ENCODE results near the gene TRAPPC1.
"Not testable (repeated sequence)": the region's sequence is repeated elsewhere in the genome, so short reads cannot be mapped to it uniquely, and the experiment has no call there.

Gene TRAPPC1, protein sequence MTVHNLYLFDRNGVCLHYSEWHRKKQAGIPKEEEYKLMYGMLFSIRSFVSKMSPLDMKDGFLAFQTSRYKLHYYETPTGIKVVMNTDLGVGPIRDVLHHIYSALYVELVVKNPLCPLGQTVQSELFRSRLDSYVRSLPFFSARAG

DNA sequence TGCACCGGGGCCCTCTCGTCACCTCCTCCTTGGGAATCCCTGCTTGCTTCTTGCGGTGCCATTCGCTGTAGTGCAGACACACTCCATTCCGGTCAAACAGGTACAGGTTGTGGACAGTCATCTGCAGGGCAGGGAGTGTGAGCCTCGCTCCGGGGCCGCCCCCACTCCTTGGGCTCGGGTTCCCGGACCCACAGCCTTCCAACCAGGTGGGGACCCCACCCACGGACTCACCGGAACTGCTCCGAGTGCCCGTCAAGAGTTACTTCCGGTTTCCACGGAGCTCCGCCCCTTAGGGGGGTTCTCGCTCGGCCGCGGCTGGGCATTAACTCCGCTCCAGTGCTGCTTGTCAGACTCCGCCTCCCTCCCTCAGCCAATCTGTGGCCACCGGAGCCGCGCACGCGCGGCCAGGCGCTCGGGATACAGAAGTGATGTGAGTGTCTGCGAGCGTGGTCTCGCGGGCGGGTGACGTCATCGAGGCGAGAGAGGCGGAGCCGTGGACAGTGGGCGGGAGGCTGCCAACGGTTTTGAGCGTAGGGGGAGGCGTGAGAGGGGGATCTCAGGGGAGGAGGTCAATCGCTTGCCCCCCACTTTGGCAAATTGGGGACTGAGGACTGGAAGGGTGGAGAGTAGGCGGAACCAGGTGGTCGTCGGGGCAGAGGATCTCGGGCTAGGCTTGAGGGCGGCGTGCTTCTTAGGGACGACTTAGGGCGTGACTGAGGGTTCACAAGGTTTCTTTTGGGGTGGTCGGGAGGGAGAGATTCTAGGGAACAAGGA lies at the start of gene TRAPPC1, which contains the start of gene CNTROB:
TSS of gene TRAPPC1 (minus strand) at position 238 of the 774 bp plus-strand sequence. CDS start at position 121, 117 bp downstream.
TSS of gene CNTROB (plus strand) at position 498 of the 774 bp plus-strand sequence. CDS start 874 bp downstream, outside the sequence.
- peak; percentile 99 to 100 for DNase-seq (ENCODE audit: low read depth in 2 of 2)

DNA sequence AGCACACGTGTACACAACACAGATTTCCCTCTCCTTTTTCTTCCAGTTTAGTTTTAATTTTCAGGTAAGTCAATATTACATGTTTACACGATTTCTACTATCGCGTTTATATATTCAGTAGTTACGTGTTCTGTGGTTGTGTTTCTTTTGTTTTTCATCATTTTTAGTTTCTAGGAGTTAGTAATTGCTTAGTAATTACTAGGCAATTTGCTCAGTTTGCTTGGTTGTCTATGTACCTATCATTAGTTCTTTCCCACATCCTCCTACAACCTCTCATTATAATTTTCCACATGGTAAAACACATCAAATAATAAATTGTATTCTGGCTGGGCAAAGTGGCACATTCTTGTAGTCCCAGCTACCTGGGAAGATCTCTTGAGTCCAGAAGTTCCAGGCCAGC lies 46.1 kb upstream of the TRAPPC1 start:
- DNase-seq (ENCODE audit: low read depth in 2 of 2): no peak

DNA sequence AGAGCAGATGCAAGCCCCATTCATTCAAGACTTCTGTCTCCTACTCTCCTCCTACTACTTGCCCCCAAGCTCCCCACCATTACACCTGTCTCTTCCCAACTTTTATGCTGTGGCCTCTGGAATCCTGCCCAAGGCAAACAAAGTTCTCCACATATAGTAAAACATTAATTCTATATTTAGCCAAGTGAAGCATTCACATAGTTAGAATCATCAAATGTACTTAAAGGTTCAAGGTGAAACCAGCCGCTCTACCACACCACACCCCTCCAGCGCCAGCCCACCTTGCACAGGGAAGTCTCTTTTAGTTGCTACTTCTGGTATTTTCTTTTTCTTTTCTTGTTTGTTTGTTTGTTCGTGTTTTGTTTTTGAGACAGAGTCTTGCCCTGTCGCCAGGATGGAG lies 45.3 kb upstream of the TRAPPC1 start:
- DNase-seq (ENCODE audit: low read depth in 2 of 2): no peak

DNA sequence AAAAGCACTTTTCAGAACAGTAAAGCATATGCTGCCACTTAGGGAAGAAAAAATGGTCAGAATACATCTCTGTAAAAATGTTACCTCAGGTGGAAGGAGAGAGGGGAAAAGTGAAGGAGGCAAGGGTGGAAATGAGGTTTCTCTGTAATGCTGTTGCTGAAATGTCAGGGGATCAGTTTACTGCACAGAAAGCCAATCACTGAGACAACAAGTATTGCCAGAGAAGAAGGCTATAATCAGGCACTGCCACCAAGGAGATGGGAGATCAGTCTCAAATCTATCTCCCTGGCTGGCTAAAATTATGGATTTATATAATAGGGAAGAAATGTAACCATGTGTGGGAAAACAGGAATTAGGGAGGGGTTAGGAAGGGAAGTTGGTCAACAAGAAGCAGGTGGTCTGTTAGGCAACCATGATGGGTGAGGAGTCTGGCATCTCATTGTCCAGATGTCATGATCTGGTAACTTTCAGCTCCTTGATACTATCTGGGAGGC lies 42.9 kb upstream of the TRAPPC1 start:
- DNase-seq (ENCODE audit: low read depth in 2 of 2): no peak

DNA sequence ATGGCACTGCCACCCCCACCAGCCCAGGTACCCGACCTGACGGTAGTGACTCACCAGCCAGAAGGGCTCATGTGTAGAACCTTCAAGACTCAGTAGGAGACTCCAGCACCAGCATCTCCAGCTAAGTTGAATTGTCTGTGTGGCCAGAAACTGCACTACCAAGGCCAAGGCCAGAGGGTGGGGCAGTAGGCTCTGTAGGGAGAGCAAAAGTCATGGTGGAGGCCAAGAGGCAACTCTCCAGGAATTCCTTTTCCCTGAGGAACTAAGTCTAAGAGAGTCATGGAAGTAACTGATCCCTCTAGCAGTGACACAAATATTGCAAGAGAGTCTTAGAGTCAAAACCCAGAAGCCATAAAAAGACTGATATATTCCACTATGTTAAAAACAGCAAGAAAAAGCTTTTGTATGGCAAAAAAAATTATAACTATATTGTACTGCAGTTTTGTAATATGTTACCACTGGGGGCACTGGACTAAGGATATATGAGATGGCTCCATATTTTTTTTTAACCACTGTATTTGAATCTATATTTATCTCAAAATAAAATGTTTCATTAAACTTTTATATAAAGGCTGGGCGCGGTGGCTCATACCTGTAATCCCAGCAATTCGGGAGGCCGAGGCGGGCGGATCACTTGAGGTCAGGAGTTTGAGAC lies 40.5 kb upstream of the TRAPPC1 start:
- DNase-seq (ENCODE audit: low read depth in 2 of 2): no peak

DNA sequence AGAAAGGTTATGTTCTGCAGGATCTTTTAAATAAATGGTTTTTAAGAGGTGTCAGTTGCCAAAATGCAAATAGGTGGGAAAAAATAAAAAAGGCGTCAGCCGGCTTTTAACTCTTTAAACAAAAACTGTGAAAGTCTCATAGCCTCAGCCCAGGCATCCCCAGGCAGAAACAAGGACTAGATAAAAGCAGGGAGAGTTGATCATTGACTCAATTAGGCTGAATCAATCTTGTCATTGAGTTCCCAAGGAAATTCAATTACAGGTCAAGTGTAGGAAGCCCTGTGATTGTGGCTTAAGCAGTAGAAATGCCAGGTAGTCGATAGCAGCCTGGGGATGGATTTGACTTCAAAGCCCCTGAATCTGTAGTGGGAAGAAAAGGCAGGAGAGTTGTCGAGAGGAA lies 39.9 kb upstream of the TRAPPC1 start:
- DNase-seq (ENCODE audit: low read depth in 2 of 2): no peak

DNA sequence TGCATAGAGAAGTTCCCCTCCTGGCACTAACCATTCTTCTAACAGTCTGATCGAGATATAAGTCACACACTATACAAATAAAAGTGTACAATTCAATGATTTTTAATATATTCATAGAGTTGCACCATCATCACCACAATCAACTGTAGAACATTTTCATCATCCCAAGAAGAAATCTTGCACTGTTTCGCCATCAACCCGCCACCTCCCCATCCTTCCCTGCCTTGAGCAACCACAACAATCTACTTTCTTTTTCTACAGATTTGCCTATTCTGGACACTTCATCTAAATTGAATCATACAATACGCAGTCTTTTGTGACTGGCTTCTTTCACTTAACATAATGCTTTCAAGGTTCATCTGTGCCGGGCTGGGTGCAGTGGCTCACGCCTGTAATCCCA lies 37.7 kb upstream of the TRAPPC1 start:
- DNase-seq (ENCODE audit: low read depth in 2 of 2): no peak

DNA sequence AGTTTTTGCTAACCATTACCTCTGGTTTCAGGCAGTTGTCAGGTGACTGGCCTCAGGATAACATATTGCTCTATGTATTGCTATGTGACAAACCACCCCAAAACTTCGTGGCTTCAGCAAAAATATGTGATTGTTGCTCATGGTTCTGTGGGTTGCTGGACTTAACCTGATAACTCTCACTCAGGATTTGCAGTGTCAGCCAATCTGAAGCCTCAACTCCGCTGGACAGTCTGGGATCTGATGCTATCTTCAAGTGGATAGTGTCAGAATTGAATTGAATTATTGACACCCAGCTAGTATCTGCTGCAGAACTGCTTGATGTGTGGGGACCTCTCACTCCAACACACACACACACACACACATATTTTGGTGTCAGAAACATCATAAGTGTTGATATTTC lies 36.0 kb upstream of the TRAPPC1 start:
- no peak for DNase-seq (ENCODE audit: low read depth in 2 of 2)

DNA sequence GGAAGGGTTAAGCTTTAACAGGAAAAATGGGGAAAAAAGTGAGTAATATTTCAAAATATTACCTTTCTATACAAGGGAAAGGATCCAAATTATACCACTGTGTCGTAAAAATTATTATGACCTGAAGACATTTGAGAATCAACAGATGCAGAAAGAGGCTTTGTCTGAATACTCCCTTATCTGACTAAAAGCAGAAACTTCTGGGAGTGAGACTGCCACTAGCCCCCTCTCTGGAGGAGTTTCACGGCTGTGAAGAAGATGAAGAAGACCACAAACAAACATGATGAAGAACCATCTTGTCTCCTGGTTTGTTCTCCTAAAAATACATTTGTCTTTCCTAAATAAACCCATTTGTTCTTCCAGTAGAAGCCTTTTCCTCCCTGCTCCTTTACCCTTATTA lies 29.7 kb upstream of the TRAPPC1 start:
- DNase-seq (ENCODE audit: low read depth in 2 of 2): no peak

DNA sequence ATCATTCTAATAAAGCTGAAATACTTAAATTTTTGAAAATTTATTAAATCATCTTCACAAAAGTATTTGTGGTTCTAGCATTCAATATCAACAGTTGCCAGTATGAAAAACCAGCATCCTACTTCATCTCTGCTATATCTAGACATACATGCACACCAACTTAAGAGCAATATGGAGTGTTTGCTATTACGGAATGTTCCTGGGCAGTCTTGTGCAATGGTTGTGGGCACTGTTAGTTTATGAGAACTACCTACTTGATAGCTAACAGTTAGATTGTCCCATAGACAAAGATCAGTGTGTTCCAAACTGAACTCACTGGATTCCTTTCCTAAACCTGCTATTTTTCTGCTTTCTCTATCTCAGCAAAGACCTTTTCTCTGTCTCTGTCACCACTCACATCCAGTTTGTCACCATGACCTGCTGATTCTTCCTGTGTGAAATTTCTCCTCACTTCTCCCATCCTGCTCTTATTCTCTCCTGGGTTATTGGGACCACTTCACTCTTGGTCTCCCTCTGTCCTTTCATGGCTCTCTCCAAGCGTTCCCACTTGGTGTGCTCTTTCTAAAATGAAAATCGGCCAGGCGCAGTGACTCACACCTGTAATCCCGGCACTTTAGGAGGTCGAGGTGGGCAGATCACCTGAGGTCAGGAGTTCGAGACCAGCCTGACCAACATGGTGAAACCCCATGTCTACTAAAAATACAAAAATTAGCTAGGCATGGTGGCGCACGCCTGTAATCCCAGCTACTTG lies 27.9 kb upstream of the TRAPPC1 start:
- no peak for DNase-seq (ENCODE audit: low read depth in 2 of 2)

DNA sequence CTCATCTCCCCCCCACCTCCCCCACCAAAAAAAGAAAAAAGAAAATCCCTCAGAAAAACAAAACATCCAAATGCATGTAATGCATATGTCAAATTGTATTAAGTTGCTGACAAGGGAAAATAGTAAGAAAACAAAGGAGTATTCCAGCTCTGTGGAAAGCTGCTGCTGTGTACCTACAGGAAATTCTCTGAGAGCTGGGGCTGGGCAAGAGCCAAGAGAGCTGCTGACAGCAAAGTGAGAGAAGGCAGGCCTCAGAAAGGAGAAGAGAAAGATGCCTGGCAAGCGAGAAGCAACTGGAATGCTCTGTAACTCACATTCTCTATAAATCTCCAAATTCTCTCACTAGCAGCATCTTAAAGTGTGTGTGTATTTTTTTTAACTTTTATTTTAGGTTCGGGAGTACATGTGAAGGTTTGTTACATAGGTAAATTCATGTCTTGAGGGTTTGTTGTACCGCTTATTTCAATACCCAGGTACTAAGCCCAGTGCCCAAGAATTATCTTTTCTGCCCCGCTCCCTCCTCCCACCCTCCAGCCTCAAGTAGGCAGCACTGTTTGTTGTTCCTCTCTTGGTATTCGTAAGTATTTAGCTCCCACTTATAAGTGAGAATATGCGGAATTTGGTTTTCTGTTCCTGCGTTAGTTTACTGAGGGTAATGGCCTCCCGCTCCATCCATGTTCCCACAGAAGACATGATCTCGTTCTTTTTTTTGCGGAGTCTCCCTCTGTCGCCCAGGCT lies 24.7 kb upstream of the TRAPPC1 start:
- DNase-seq (ENCODE audit: low read depth in 2 of 2): no peak

DNA sequence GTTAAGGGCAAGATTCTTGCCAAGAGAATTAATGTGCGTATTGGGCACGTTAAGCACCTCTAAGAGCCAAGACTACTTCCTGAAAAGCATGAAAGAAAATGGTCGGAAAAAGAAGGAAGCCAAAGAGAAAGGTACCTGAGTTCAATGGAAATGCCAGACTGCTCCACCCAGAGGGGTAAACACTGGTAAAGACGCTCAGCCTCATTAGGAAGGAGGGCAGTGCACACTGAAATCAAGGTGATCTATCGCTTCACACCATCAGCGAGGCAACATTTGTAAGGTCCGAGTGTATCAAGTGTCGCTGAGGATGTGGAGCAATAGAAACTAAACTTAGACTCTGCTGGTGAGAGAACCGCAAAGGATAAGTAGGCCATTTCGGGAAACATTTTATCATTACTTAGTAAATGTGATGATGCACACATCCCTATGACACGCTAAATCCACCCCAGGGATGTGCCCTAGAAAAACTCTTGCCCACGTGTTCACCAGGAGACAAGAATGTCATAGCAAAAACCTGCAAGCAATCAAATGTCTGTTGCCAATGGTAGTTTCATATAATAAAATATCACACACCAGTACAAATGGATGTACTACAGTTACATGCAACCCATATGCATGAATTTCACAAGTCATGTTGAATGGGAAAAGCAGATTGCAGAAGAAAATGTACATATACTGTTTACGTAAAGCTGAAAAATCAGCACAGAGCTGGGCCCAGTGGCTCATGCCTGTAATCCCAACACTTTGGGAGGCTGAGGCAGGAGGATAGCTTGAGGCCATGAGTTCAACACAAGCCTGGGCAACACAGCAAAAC lies 23.9 kb upstream of the TRAPPC1 start:
- no peak for DNase-seq (ENCODE audit: low read depth in 2 of 2)

DNA sequence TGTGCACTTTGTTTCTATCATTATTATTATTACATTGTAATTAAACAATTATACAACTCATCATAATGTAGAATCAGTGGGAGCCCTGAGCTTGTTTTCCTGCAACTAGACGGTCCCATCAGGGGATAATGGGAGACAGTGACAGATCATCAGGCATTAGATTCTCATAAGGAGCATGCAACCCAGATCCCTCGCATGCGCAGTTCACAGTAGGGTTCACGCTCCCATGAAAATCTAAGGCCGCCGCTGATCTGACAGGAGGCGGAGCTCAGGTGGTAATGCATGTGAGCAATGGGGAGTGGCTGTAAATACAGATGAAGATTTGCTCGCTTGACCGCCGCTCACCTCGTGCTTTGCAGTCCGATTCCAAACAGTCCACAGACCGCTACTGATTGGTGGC lies 21.5 kb upstream of the TRAPPC1 start:
- not testable (repeated sequence) for DNase-seq (ENCODE audit: low read depth in 2 of 2)

DNA sequence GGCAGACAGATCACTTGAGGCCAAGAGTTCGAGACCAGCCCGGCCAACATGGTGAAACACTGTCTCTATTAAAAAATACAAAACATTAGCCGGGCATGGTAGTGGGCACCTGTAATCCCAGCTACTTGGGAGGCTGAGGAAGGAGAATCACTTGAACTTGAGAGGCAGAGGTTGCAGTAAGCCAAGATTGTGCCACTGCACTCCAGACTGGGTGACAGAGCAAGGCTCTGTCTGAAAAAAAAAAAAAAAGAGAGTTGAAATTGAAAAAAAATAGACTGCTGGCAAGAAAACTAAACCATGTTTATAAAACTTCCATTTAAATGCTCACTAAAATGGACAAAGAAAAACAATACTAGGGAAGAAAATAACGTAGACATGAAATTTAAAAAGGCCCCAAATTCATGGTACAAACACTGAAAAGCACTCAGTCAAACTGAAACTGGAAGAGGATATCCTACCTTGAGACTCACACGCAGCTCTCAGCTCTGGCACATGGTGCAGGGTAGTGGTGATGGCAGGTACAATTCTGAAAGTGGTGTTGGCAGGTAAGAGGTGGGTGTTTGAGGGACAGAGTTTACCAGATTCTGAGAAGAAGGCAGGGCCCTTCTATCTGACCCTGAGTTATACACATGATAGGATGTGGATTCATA lies 19.5 kb upstream of the TRAPPC1 start:
- no peak for DNase-seq (ENCODE audit: low read depth in 2 of 2)

DNA sequence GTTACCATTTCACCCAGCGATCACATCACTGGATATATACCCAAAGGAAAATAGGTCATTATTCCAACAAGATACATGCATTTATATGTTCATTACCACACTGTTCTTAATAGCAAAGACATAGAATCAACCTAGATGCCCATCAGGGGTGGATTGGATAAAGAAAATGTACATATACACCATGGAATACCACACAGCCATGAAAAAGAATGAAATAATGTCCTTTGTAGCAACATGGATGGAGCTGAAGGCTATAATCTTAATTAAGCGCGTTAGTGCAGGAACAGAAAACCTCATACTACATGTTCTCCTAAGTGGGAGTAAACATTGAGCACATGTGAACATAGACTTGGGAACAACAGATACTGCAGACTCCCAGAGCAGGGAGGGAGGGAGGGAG lies 18.8 kb upstream of the TRAPPC1 start:
- no peak for DNase-seq (ENCODE audit: low read depth in 2 of 2)

DNA sequence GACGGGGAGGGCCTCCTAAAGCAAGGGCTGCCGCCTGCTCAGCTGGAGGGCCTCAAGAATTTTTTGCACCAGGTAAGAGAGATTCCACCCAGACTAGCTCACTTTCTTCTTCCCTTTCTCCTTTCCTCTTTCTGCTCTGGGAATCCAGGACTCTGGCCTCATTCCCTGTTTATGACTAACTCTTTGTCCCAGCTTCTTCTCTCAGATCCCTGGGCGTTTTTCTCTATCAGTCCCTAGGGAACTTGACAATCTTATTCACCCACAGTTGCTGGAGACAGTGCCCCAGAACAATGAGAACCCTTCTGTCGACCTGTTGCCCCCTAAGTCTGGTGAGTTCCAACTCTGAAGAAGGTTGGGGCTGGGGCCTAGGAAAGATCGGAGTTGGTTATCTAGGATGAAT lies 15.9 kb upstream of the TRAPPC1 start:
- no peak for DNase-seq (ENCODE audit: low read depth in 2 of 2)

DNA sequence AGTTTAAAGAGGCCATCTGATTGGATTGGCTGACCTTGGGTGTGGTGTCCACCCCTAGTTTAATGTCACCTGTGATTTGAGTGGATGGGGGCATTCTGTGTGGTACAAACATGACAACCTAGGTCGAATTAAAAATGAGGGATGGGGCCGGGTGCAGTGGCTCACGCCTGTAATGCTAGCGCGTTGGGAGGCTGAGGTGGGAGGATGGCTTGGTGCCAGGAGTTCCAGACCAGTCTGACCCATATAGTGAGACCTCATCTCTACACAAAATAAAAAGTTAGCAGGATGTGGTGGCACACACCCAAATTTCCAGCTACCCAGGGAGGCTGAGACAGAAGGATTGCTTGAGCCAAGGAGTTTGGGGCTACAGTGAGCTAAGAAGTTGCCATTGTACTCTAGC lies 14.7 kb upstream of the TRAPPC1 start:
- no peak for DNase-seq (ENCODE audit: low read depth in 2 of 2)

DNA sequence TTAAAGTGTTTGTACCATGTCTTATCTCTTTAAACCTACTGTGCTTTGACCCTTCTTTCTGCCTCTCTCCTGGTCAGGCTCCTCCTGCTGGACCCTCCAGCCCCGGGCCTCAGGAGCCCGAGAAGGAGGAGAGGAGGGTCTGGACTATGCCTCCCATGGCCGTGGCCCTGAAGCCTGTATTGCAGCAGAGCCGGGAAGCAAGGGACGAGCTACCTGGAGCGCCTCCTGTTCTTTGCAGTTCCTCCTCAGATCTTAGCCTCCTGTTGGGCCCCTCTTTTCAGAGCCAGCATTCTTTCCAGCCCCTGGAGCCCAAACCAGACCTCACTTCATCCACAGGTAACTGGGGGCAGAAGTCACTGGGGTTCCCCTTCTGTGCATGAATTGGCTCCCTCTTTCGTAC lies 13.9 kb upstream of the TRAPPC1 start:
- DNase-seq (ENCODE audit: low read depth in 2 of 2): no peak

DNA sequence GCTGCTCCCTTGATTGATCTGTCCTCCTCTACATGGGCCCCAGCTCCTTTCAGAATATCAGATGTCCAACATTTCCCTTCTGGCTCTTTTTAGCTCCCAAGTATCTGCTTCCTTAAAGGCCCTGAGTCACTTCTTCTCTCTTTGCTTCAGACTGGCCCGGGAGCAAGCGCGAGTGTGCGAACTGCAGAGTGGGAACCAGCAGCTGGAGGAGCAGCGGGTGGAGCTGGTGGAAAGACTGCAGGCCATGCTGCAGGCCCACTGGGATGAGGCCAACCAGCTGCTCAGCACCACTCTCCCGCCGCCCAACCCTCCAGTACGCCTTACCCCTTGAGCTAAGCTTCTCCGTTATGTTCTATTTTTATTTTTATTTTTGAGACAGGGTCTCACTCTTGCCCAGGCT lies 12.6 kb upstream of the TRAPPC1 start:
- no peak for DNase-seq (ENCODE audit: low read depth in 2 of 2)

DNA sequence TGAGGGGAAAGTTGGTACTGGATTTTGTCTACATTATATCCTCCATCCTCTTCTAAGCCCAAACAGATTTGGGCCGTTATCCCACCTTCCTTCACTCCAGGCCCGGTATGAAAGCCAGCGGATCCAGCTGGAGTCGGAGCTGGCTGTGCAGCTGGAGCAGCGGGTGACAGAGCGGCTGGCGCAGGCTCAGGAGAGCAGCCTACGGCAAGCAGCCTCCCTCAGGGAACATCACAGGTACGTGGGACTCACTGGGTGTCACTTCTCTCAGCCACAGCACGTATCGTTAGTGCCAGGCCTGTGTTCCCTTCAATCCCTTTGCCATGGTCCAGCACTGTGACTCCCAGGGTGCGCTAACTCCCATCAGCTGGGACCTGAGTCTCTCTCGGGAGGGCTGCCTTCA lies 11.5 kb upstream of the TRAPPC1 start:
- DNase-seq (ENCODE audit: low read depth in 2 of 2): no peak
